ENCODE measurements around the gene APOL4.
"Not testable (repeated sequence)": the region's sequence is repeated elsewhere in the genome, so short reads cannot be mapped to it uniquely, and the experiment has no call there.

Gene APOL4

DNA sequence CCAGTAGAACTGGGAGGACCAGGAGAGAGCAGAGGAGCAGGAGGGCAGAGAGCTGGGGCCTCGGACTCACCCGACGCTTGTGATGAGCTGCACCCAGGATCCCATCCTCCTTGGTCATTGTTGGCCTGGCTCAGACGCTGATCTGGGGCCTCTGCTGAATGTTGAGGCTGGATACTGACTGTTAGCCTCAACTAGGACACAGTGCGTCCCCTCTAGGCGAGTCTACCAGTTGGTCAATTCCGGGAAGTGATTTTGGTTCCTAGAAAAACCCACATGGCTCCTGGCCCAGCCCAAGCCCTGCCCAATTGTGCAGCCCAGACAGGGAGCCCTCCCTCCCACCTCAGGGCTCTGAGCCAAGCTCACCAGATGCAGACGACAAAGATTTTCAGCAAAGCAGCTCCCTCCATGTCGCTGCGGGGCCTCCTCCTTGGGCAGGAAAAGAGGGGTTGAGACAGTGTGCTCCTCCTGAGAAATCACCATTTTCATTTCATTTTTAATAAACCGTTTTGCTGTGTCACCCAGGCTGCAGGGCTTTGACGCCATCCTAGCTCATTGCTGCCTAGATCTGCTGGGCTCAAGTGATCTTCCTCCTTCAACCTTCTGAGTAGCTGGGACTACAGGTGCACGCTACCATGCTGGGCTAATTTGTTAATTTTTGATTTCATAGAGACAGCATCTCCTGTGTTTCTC is at the start of gene APOL4:
Gene APOL4 (minus strand): TSS at position 180 of the 690 bp plus-strand sequence. CDS start 75 bp downstream, at position 105.
- no peak for DNase-seq (ENCODE audit: low spot score)

DNA sequence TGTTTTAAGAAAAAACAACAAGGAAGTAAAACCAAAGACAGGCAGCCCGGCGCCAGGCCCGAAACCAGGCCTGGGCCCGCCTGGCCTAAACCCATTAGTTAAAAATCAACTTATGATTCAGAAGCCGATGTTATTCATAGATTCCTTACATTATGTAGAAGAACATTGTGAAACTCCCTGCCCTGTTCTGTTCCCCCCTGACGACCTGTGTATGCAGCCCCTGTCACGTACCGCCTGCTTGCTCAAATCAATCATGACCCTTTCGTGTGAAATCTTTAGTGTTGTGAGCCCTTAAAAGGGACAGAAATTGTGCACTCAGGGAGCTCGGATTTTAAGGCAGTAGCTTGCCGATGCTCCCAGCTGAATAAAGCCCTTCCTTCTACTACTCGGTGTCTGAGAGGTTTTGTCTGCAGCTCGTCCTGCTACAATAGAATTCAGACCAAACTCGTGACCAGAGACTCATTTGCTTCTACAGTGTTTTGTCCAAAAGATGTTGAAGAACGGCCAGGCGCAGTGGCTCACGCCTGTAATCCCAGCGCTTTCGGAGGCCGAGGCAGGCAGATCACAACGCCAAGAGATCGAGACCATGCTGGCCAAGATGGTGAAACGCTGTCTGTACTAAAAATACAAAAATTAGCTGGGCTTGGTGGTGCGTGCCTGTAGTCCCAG is 48.8 kb upstream of the APOL4 start:
- not testable (repeated sequence) for DNase-seq (ENCODE audit: low spot score)

DNA sequence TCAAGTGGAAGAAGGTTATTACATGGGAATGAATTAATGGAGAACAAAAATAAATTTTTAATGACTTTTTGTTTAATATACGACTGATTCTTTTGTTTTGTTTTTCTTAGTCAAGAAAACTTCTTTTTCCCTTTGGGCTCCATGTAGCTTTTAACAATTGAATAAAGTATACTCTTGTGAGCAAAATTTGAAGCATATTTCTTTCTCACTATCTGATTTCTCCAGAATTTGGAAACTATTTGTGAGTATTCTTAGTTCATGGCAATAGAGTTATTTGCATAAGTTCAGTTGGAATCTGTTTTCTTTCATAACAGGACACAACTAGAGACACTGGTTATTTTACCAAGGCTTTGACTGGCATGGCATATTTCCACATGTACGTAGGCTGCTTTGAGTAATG is 47.6 kb upstream of the APOL4 start:
- DNase-seq (ENCODE audit: low spot score): no peak

GRCh38 chr22:36247955-36248354 is 46.3 kb upstream of the APOL4 start:
- DNase-seq (ENCODE audit: low spot score): no peak

GRCh38 chr22:36246718-36247117 is 45.1 kb upstream of the APOL4 start:
- DNase-seq (ENCODE audit: low spot score): no peak

- no peak for DNase-seq (ENCODE audit: low spot score)
Measured at GRCh38 chr22:36245805-36246356, 44.3 kb upstream of the APOL4 start.

DNA sequence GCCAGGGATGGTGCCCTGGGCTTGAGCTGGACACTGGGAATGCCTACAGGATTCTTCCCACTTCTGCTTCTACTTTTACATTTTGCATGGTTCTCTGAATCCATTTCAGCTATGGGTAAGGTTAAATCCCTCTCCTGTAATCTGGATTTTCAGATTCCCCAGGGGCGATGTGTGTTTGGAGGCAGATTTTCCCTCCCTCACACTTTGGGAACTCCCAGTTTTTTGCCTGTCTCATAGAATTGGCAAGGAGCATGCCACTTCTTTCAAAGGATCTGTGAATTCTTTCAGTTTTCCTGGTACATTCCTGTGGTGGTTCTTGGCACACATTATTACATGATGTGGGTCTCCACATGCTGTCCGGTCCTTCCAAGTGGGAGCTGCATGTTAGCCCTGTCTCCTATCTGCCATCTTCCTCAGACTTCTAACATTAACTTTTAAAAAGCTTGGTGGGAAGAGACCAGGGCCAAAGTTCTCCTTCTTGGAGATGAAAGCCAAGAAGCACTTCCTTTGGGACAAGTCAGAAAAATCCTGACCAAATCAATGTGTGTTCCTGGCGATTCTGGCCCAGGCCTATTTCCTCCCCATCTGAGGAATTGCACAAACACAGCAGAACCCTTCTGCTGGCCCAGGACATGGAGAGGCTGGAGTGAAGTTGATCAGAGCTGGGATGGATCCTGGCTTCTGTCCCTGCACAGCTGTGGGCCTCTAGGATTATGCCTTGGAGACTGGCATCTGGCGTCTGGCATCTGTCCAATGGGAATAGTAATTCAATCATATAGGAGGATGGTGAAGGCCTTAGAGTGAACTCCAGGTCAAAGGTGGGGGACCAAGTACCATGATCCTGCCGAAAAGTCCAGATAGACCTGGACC is 43.1 kb upstream of the APOL4 start:
- DNase-seq (ENCODE audit: low spot score): no peak

GRCh38 chr22:36243986-36244385 is 42.4 kb upstream of the APOL4 start:
- DNase-seq (ENCODE audit: low spot score): no peak

DNA sequence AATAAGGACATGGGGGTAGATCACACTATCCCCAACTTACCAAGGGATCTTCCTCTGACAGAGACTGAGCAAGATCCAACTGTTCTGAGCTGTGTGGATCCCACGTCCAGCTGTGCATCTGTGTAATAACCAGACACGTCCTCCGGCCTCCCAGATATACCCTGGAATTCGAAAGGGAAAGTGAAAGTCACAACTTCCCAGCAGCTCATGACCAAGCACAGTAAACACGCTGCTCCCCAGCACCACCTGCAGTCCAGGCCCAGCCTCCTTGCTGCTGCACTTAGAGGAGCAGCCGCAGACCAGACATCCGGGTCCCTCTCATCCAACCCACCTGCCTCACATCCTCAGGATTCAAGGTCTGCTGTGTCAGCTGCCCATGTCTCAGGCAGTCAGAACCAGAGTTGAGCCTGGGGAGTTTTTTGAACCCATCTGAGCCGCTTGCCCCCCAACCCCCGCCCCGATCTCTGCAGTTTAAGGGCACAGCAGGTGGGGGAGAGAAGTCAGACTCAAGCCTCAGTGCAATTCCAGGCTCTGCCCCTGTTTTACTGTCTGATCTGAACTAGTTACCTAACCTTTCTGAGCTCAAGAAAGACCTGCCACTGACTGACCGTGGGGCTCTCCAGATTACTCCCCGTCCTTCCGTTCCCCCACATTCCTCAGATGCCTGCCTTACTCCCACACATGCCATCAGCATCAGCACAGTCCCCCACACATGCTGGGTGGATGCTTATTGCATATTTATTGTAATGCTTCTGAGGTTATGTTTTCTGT is 38.0 kb upstream of the APOL4 start, which contains the start of gene APOL2:
Gene APOL2 (minus strand): TSS at position 127 of the 771 bp plus-strand sequence. CDS start 6,365 bp downstream, outside the sequence.
- peak; percentile 90 for DNase-seq (ENCODE audit: low spot score)

DNA sequence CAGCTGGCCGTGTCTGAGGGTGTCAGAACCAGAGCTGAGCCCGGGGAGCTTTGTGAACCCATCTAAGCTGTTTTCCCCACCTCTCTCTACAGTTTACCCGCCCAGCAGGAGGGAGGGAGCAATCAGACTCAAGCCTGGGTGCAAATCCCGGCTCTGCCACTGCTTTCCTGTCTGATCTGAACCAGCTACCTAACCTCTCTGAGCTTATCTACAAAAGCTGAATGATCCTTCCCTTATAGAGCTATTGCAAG is 37.5 kb upstream of the APOL4 start:
- no peak for DNase-seq (ENCODE audit: low spot score)

DNA sequence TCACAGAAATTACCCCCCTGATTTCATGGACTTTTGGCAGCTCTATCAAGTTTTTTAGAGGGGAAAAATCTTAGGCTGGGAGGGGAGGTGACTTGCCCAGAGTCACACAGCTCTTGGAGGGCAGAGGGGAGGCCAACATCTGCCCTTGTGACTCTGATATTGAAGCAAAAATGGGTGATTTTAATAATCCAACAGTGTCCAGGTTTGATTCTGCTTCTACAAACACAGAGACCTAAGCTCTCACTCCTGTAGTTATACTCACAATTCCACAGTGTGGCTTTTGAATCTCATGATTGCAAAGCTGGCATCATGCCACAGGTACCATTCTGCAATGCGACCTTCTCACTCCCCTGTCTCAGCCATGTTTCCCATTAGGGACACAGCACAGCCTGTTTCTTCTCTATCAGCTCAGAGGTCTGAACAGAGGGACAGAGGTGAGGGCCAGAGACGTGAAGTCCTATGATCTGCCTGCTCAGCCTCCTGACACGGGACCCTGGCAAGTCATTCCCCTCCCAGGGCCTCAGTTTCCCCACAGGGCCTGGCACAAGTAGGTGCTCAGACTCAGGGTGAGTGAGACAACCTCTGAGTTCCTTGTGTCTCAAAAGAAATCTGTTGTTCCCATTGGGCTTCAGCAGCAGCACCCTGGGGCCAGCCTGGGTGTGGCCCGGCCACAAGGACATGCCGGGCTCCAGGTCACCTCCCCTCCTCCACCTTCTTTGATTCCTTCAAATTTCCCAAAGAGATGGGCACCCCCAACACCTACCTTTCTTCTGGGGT is 37.0 kb upstream of the APOL4 start:
- no peak for DNase-seq (ENCODE audit: low spot score)

GRCh38 chr22:36237462-36238372 is 36.1 kb upstream of the APOL4 start:
- no peak for DNase-seq (ENCODE audit: low spot score)

DNA sequence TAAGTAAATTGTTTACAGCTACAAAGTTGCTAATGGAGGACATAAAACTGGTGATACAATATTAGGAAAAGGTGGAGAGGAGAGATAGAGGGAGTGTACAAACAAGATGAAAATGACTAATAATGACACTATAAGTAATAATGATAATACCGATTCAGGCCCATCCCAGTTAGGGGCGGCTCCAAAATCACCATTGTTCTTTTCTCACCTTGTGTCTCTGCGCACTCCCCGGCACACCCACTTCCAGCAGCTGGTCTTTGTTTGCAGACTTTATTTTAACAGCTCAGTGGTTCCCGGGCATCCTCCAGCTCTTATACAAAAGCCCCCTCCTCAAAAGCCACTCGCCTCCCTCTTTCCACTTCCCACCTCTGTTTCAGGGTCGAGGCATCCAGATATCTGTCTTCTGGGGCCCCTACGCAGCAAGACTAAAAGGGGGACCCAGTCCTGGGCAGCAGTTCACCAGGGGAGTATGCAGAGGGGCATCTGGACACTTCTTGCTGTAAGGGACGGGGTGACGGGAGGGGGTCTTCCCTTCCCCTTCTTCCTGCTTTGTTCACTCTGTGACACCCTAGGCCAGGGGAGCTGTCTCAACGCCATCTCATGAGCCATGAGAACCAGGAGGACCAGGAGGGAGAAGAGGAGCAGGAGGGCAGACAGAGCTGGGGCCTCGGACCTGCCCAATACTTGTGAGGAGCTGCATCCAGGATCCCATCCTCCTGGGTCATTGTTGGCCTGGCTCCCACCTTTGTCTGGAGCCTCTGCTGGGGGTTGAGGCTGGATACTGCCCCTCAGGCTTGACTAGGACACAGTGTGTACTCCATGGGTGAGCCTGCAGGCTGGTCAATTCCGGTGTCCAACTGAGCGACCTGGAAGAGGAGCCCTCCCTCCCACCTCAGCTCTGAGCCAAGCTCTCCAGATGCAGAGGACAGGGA is 35.0 kb upstream of the APOL4 start:
- no peak for DNase-seq (ENCODE audit: low spot score)

DNA sequence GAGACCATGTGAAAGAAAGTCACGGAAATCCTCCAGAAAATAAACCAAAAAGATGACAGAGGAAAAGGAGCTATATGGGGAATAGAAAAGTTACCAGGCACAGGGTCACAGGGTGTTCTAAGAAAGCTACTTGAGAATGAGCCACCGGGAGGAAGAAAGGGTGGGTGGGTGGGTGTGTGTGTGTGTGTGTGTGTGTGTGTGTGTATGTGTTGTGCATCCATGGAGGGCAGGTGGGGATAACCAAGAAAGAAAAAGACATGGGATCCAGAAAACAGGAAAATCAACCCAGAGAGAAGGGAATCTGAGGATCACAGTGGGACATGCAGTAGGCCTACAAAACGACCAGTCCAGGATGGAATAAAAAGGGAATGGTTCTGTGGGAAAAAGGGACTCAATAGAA is 34.0 kb upstream of the APOL4 start:
- DNase-seq (ENCODE audit: low spot score): no peak

- no peak for DNase-seq (ENCODE audit: low spot score)
Measured at GRCh38 chr22:36234919-36235318, 33.3 kb upstream of the APOL4 start.

DNA sequence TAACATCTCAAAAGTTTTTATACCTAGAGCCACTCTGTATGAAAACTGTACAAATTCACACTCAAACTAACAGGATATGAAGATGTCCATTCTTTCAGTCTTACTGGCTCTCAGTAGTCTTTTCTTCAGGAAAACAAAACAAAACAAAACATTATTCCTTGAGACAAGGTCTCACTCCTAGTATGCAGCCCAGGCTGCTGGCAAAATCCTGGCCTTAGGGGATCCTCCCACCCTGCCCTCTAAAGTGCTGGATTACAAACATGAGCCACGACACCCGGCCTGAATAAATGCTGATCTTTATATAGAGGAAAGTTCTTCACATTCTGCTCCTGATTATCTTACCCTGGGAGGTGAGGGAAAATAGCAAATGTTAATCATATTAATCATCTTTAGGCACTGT is 32.6 kb upstream of the APOL4 start:
- no peak for DNase-seq (ENCODE audit: low spot score)

GRCh38 chr22:36233796-36234195 is 32.2 kb upstream of the APOL4 start:
- no peak for DNase-seq (ENCODE audit: low spot score)

- no peak for DNase-seq (ENCODE audit: low spot score)
Measured at GRCh38 chr22:36232715-36233401, 31.2 kb upstream of the APOL4 start.

Measured in iPS-NIHi11 (cell line).